Cardiac muscle cell (in vitro differentiated cells and primary cell): ENCODE measurements around the gene SCAMP2. TPM values are rescaled to one million over a fixed set of nuclear protein-coding genes. Genes with fewer than 3 reads are reported as not detected.
A peak's percentile ranks its signal among the peaks of the same experiment; 100 is the strongest.

Source experiments
- DNase-seq, 2 donors: peaks; one replicate each; pipeline versions ENCODE4 v3.0.0 to v3.0.0-alpha.2; 2010 to 2017; ENCODE audit warnings: low read depth in 1 of 2, low spot score in 1 of 2
- H3K27ac ChIP-seq: fragments of 200-600 bp; sonication (generic); 2 replicates; pipeline ENCODE4 v1.5.1; 2016
- H3K27me3 ChIP-seq: fragments of 200-600 bp; sonication (generic); 2 replicates; pipeline ENCODE4 v1.6.0; 2016; ENCODE audit warnings: control low read depth
- H3K36me3 ChIP-seq: fragments of 200-600 bp; sonication (generic); 2 replicates; pipeline ENCODE4 v1.5.1; 2016; ENCODE audit warnings: control low read depth
- H3K4me1 ChIP-seq: fragments of 200-600 bp; sonication (generic); 2 replicates; pipeline ENCODE4 v1.8.1; 2017; ENCODE audit warnings: low read depth, mild to moderate bottlenecking, mixed run types
- H3K4me3 ChIP-seq: fragments of 200-600 bp; sonication (generic); 2 replicates; pipeline ENCODE4 v1.5.1; 2016; ENCODE audit warnings: mild to moderate bottlenecking
- H3K9me3 ChIP-seq: fragments of 200-600 bp; sonication (generic); 2 replicates; pipeline ENCODE4 v1.5.1; 2017; ENCODE audit warnings: low read depth, mild to moderate bottlenecking, control low read depth
- CTCF ChIP-seq: IDR thresholded peaks from 2 replicates; pipeline ENCODE4 v1.5.1; 2012; ENCODE audit warnings: low read depth, mild to moderate bottlenecking, low read length
- polyA plus RNA-seq: library from polyadenylated mRNA; unstranded; fragments of >200 nt; fragmentation: Nextera tagmentation; extraction: Ambion mirVana; gene quantifications from 2 replicates; pipeline ENCODE4 v1.2.1, GENCODE V29; 2016
- total RNA-seq: library from RNA; depleted of rRNA; stranded (reverse); fragments of >200 nt; gene quantifications from 2 replicates; pipeline ENCODE4 v1.2.3, GENCODE V29; 2016

SCAMP2 gene
- total and polyA plus RNA-seq, 2 experiments from 2014 or later: 52.3 to 115 TPM

- DNase-seq: peak; percentile 17 to 71
- Histone ChIP-seq H3K27me3 (no peaks in the 10 kb centered on the region), H3K27ac (peak overlapping the region; percentile 94), H3K4me3 (peak overlapping the region; percentile 67), H3K4me1 (peaks cover 16% of the 10 kb centered on the region), H3K36me3 (peaks cover 20% of the 10 kb centered on the region), H3K9me3 (no peaks in the 10 kb centered on the region)
- TF ChIP-seq CTCF: no peak
These were observed 34.2 kb upstream of the SCAMP2 start for GRCh38 chr15:74907163-74907870.

- H3K27ac ChIP-seq: peak within 1 kb of the TSS; percentile 94
These were observed 33.4 kb upstream of the SCAMP2 start, which contains the start of gene FAM219B for GRCh38 chr15:74906450-74907162. Gene FAM219B (minus strand): TSS chr15:74906851. CDS start chr15:74906800, 51 bp downstream.

GRCh38 chr15:74906067-74906449 is 32.9 kb upstream of the SCAMP2 start:
- H3K27ac ChIP-seq: peak overlapping the region; percentile 94
- H3K27me3 ChIP-seq: no peaks in the 10 kb centered on the region
- peak; percentile 33 to 62 for DNase-seq
- peaks cover 16% of the 10 kb centered on the region for H3K4me1 ChIP-seq
- H3K9me3 ChIP-seq: no peaks in the 10 kb centered on the region
- H3K36me3 ChIP-seq: peaks cover 23% of the 10 kb centered on the region
- no peak for TF ChIP-seq CTCF
- H3K4me3 ChIP-seq: peak overlapping the region; percentile 67

More at GRCh38 chr15:74906450-74907162, 33.4 kb upstream of the SCAMP2 start, which contains the start of gene FAM219B:
- Histone ChIP-seq H3K4me3 (peak within 1 kb of the TSS; percentile 67), H3K36me3 (peaks cover 23% of the 10 kb centered on the region), H3K27me3 (no peaks in the 10 kb centered on the region), H3K4me1 (peaks cover 16% of the 10 kb centered on the region), H3K9me3 (no peaks in the 10 kb centered on the region)
- peak; percentile 87 to 97 for DNase-seq
- TF ChIP-seq CTCF: no peak

- TF ChIP-seq CTCF: no peak
- no peak overlapping the region for H3K4me3 ChIP-seq
- no peaks in the 10 kb centered on the region for H3K27me3 ChIP-seq
- no peak for DNase-seq
- no peaks in the 10 kb centered on the region for H3K9me3 ChIP-seq
- peaks cover 38% of the 10 kb centered on the region for H3K36me3 ChIP-seq
- peaks cover 16% of the 10 kb centered on the region for H3K4me1 ChIP-seq
- peak overlapping the region; percentile 94 for H3K27ac ChIP-seq
These were observed 31.1 kb upstream of the SCAMP2 start for GRCh38 chr15:74904190-74904805.

- Histone ChIP-seq H3K36me3 (peaks cover 41% of the 10 kb centered on the region), H3K9me3 (no peaks in the 10 kb centered on the region), H3K4me3 (no peak overlapping the region), H3K4me1 (peaks cover 16% of the 10 kb centered on the region), H3K27me3 (no peaks in the 10 kb centered on the region), H3K27ac (no peak overlapping the region)
- no peak for DNase-seq
- no peak for TF ChIP-seq CTCF
These were observed 30.5 kb upstream of the SCAMP2 start for GRCh38 chr15:74903676-74904075.
